ENCODE data around the gene TPRG1L. TPM values are rescaled to one million over a fixed set of nuclear protein-coding genes. Genes with fewer than 3 reads are reported as not detected.

TPRG1L gene
- total and polyA plus RNA-seq, 2 of the 4 experiments (the other 2 are of a cell fraction) = 25.3 to 39.5 TPM

DNA sequence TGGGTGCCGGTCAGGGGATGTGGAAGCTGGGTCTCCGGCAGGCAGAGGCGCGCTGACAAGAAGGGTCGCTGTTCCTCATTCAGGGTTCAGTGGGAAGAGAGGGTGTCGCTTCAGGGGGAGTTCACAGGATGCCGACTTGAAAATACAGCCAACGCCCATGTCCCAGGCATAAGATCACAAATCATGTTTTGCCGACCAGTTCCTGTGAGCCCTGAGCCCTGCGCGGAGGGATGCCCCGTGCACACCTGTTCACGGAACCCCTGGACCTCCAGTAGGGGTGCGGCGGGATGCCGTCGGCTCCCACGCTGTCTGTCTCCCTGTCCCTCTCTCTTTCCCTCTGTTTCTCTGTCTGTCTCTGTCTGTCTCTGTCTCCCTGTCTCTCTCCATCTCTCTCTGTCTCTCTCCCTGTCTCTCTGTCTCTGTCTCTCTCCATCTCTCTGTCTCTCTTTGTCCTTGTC lies 54.3 kb downstream of the TPRG1L start:
- H4K8ac ChIP-seq (ENCODE audit: low read depth in 2 of 2, low read length in 2 of 2) = no peak overlapping the region
- no TSS peak for BruUV-seq (replicated peaks)
- H3K36me3 ChIP-seq (ENCODE audit: control insufficient read depth, insufficient read depth, low read length) = no peaks in the 10 kb centered on the region
- H2AK5ac ChIP-seq (ENCODE audit: low read depth, low read length) = no peak overlapping the region
- peaks cover 5% of the 10 kb centered on the region; the same call in 1 of the 2 replicates for H3K27me3 ChIP-seq (ENCODE audit: control insufficient read depth, insufficient read depth, low read length)
- ATAC-seq (ENCODE audit: low read depth) = no peak
- no peaks in the 10 kb centered on the region for H3K9me1 ChIP-seq (ENCODE audit: insufficient read depth, low read length)
- H3K4me1 ChIP-seq (ENCODE audit: control insufficient read depth, insufficient read depth, low read length) = no peaks in the 10 kb centered on the region
- intact Hi-C loops (cut with micrococcal nuclease) = no loop called here
- no peak overlapping the region for H2BK120ac ChIP-seq (ENCODE audit: low read depth, low read length)
- no peaks in the 10 kb centered on the region for H3K9me3 ChIP-seq (ENCODE audit: control insufficient read depth, insufficient read depth, low read length)
- H3K14ac ChIP-seq (replicated peaks; ENCODE audit: low read depth, low read length) = no peak overlapping the region
- H4K20me1 ChIP-seq (ENCODE audit: insufficient read depth, low read length) = no peaks in the 10 kb centered on the region
- no peak overlapping the region for H3K4ac ChIP-seq (ENCODE audit: low read depth, low read length)
- H3K4me3 ChIP-seq (ENCODE audit: insufficient read depth, low read depth, low read length) = no peak overlapping the region
- no peak for TF ChIP-seq FOS (IDR thresholded peaks at IDR 0.05; ENCODE audit: low read depth, low read length)
- TF ChIP-seq, protein P1, sequence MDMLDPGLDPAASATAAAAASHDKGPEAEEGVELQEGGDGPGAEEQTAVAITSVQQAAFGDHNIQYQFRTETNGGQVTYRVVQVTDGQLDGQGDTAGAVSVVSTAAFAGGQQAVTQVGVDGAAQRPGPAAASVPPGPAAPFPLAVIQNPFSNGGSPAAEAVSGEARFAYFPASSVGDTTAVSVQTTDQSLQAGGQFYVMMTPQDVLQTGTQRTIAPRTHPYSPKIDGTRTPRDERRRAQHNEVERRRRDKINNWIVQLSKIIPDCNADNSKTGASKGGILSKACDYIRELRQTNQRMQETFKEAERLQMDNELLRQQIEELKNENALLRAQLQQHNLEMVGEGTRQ (IDR thresholded peaks at IDR 0.05; ENCODE audit: low read depth, low read length) = no peak
- TF ChIP-seq BHLHE40 (IDR thresholded peaks at IDR 0.05; ENCODE audit: low read depth, low read length) = no peak
- no peak for TF ChIP-seq NFE2L2 (IDR thresholded peaks at IDR 0.05; ENCODE audit: low read depth, low read length)
- TF ChIP-seq, protein P2, sequence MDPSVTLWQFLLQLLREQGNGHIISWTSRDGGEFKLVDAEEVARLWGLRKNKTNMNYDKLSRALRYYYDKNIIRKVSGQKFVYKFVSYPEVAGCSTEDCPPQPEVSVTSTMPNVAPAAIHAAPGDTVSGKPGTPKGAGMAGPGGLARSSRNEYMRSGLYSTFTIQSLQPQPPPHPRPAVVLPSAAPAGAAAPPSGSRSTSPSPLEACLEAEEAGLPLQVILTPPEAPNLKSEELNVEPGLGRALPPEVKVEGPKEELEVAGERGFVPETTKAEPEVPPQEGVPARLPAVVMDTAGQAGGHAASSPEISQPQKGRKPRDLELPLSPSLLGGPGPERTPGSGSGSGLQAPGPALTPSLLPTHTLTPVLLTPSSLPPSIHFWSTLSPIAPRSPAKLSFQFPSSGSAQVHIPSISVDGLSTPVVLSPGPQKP (IDR thresholded peaks at IDR 0.05; ENCODE audit: borderline replicate concordance, low read depth, low read length) = no peak
- no peak for TF ChIP-seq RCOR1 (IDR thresholded peaks at IDR 0.05; ENCODE audit: insufficient replicate concordance, low read length)
- TF ChIP-seq RFX5 (IDR thresholded peaks at IDR 0.05; ENCODE audit: low read depth, low read length) = no peak
- no peak for TF ChIP-seq POLR2A (IDR thresholded peaks at IDR 0.05; ENCODE audit: low read depth, low read length)
- no peak for TF ChIP-seq RAD21 (IDR thresholded peaks at IDR 0.05; ENCODE audit: low read length)
- dilution Hi-C loops (cut with HindIII; ENCODE audit: low sequenced_read_pairs, unreplicated experiment) = no loop called here
- no peak overlapping the region for H2BK15ac ChIP-seq (ENCODE audit: low read depth, low read length)
- H4K5ac ChIP-seq (ENCODE audit: low read depth, low read length) = no peak overlapping the region
- POLR2A ChIA-PET (ENCODE audit: unreplicated experiment) = no interaction called here
- H3K23ac ChIP-seq (ENCODE audit: low read depth, low read length) = no peak overlapping the region
- DNase-seq = no peak
- H2AK9ac ChIP-seq (replicated peaks; ENCODE audit: low read depth, low read length, poor library complexity) = no peak overlapping the region
- H4K91ac ChIP-seq (ENCODE audit: insufficient read depth, low read depth, low read length) = no peak overlapping the region
- H2AFZ ChIP-seq (replicated peaks; ENCODE audit: low read length, poor library complexity) = no peak overlapping the region
- CTCF ChIA-PET = no interaction called here
- H2BK5ac ChIP-seq (ENCODE audit: low read depth, low read length, poor library complexity, severe bottlenecking) = no peak overlapping the region
- in situ Hi-C loops (cut with MboI; ENCODE audit: low sequenced_read_pairs) = no loop called here
- no peak overlapping the region for H2BK20ac ChIP-seq (ENCODE audit: low read depth, low read length)
- no peak overlapping the region for H3K4me2 ChIP-seq (ENCODE audit: low read depth, low read length)
- no peaks in the 10 kb centered on the region for H3K79me1 ChIP-seq (ENCODE audit: low read depth in 1 of 2, low read length in 2 of 2)
- H3K18ac ChIP-seq (ENCODE audit: low read depth, low read length) = no peak overlapping the region
- 79% methylated on average over 6 of the region's 18 CpGs; no CpG with 5 or more reads in 1 of the 2 experiments for WGBS, 2 experiments (ENCODE audit: extremely low coverage in 2 of 2, insufficient read length in 1 of 2)
- H3K56ac ChIP-seq (ENCODE audit: extremely low read depth, insufficient read depth, low read length) = no peak overlapping the region
- H3K27ac ChIP-seq (ENCODE audit: insufficient read depth, low read length) = no peak overlapping the region
- H3K9ac ChIP-seq (ENCODE audit: low read depth, low read length) = no peak overlapping the region

Other genes starting within 250 kb of the TPRG1L start
- 0.18 TPM in 1 of 2 replicates, not detected in the other for gene ARHGEF16, start 170.3 kb upstream of the TPRG1L start, total RNA-seq (2012; rRNA removed)
- gene ARHGEF16, start 170.3 kb upstream of the TPRG1L start, polyA plus RNA-seq (2012; rRNA removed) = 0.19 and 0.39 TPM in 2 replicates
- 0.56 and 0.72 TPM in 2 replicates for gene MEGF6, start 13.5 kb upstream of the TPRG1L start, total RNA-seq (2012; rRNA removed)
- 4.1 and 5.4 TPM in 2 replicates for gene MEGF6, start 13.5 kb upstream of the TPRG1L start, polyA plus RNA-seq (2012; rRNA removed)
- gene WRAP73, start 25.1 kb downstream of the TPRG1L start, total RNA-seq (2012; rRNA removed) = 9.2 and 10.8 TPM in 2 replicates
- 23.6 and 24.4 TPM in 2 replicates for gene WRAP73, start 25.1 kb downstream of the TPRG1L start, polyA plus RNA-seq (2012; rRNA removed)
- not detected in 2 replicates for gene TP73, start 27.5 kb downstream of the TPRG1L start, total RNA-seq (2012; rRNA removed)
- 0.10 TPM in 1 of 2 replicates, not detected in the other for gene TP73, start 27.5 kb downstream of the TPRG1L start, polyA plus RNA-seq (2012; rRNA removed)
- not detected in 2 replicates for gene CCDC27, start 127.4 kb downstream of the TPRG1L start, total RNA-seq (2012; rRNA removed)
- not detected in 2 replicates for gene CCDC27, start 127.4 kb downstream of the TPRG1L start, polyA plus RNA-seq (2012; rRNA removed)
- gene SMIM1, start 147.7 kb downstream of the TPRG1L start, total RNA-seq (2012; rRNA removed) = 0.90 and 1.9 TPM in 2 replicates
- gene SMIM1, start 147.7 kb downstream of the TPRG1L start, polyA plus RNA-seq (2012; rRNA removed) = 3.4 and 7.6 TPM in 2 replicates
- gene LRRC47, start 171.5 kb downstream of the TPRG1L start, total RNA-seq (2012; rRNA removed) = 15.2 and 23.1 TPM in 2 replicates
- 19.2 and 19.7 TPM in 2 replicates for gene LRRC47, start 171.5 kb downstream of the TPRG1L start, polyA plus RNA-seq (2012; rRNA removed)
- 14.3 and 20.0 TPM in 2 replicates for gene CEP104, start 232.2 kb downstream of the TPRG1L start, total RNA-seq (2012; rRNA removed)
- gene CEP104, start 232.2 kb downstream of the TPRG1L start, polyA plus RNA-seq (2012; rRNA removed) = 17.5 and 17.9 TPM in 2 replicates
- 6.7 and 7.3 TPM in 2 replicates for gene DFFB, start 232.5 kb downstream of the TPRG1L start, total RNA-seq (2012; rRNA removed)
- 6.5 and 8.2 TPM in 2 replicates for gene DFFB, start 232.5 kb downstream of the TPRG1L start, polyA plus RNA-seq (2012; rRNA removed)

All from IMR-90 (cell line).